Liver (tissue), 9 donors: ENCODE measurements around the gene HOXC13. TPM values are rescaled to one million over a fixed set of nuclear protein-coding genes. Genes with fewer than 3 reads are reported as not detected.

ENCODE experiments used
- DNase-seq: peaks from one replicate; pipeline ENCODE4 v3.0.0-alpha.2; 2017; ENCODE audit warnings: low spot score
- H3K27ac ChIP-seq, 2 donors: one replicate each; pipeline ENCODE4 v1.7.0; 2013; ENCODE audit warnings: inconsistent platforms in 2 of 2, low read length in 2 of 2, control low read depth in 1 of 2, low read depth in 1 of 2, mild to moderate bottlenecking in 1 of 2
- H3K27me3 ChIP-seq, 4 donors: one replicate each; pipeline versions ENCODE4 v1.6.1 to v1.7.0; 2013; ENCODE audit warnings: low read length in 3 of 4, inconsistent platforms in 1 of 4, mild to moderate bottlenecking in 1 of 4, moderate library complexity in 1 of 4; ENCODE audit not compliant: control insufficient read depth in 4 of 4, insufficient read depth in 4 of 4
- H3K36me3 ChIP-seq, 4 donors: one replicate each; pipeline versions ENCODE4 v1.6.1 to v1.7.0; 2013; ENCODE audit warnings: low read length in 3 of 4, mild to moderate bottlenecking in 3 of 4, low read depth in 1 of 4, moderate library complexity in 1 of 4; ENCODE audit not compliant: control insufficient read depth in 4 of 4, insufficient read depth in 3 of 4
- H3K4me1 ChIP-seq, 4 donors: one replicate each; pipeline versions ENCODE4 v1.6.1 to v1.7.0; 2013; ENCODE audit warnings: low read length in 3 of 4, mild to moderate bottlenecking in 3 of 4, moderate library complexity in 1 of 4; ENCODE audit not compliant: control insufficient read depth in 4 of 4, insufficient read depth in 4 of 4
- H3K4me3 ChIP-seq, 3 donors: one replicate each; pipeline versions ENCODE4 v1.6.1 to v1.7.0; 2013; ENCODE audit warnings: low read length in 3 of 3, control low read depth in 1 of 3, low read depth in 1 of 3, mild to moderate bottlenecking in 1 of 3
- H3K9ac ChIP-seq, 2 donors: one replicate each; pipeline ENCODE4 v1.7.0; 2013; ENCODE audit warnings: low read length in 2 of 2, mild to moderate bottlenecking in 2 of 2, moderate library complexity in 2 of 2, control low read depth in 1 of 2, low read depth in 1 of 2
- H3K9me3 ChIP-seq, 4 donors: one replicate each; pipeline versions ENCODE4 v1.6.1 to v1.7.0; 2013; ENCODE audit warnings: low read length in 3 of 4; ENCODE audit not compliant: control insufficient read depth in 4 of 4
- FOXA1 ChIP-seq: IDR thresholded peaks from 2 replicates; pipeline ENCODE4 v1.6.1; 2016; ENCODE audit warnings: antibody characterized with exemption
- FOXA2 ChIP-seq: IDR thresholded peaks from 2 replicates; pipeline ENCODE4 v1.6.1; 2016; ENCODE audit warnings: antibody characterized with exemption
- GABPA ChIP-seq, 2 donors: IDR thresholded peaks in 1 of 2; conservative IDR thresholded peaks in 1 of 2; 2 replicates each; pipeline ENCODE4 v1.6.1; 2016; ENCODE audit warnings: antibody characterized with exemption in 2 of 2, mild to moderate bottlenecking in 1 of 2, moderate library complexity in 1 of 2
- HNF4A ChIP-seq, 2 donors: conservative IDR thresholded peaks; 2 replicates each; pipeline ENCODE4 v1.6.1; 2016; ENCODE audit warnings: antibody characterized with exemption in 2 of 2, mild to moderate bottlenecking in 2 of 2
- HNF4G ChIP-seq: IDR thresholded peaks from 2 replicates; pipeline ENCODE4 v1.6.1; 2016; ENCODE audit warnings: antibody characterized with exemption
- JUND ChIP-seq, 2 donors: IDR thresholded peaks; 2 replicates each; pipeline ENCODE4 v1.6.1; 2016; ENCODE audit warnings: antibody characterized with exemption in 2 of 2
- RXRA ChIP-seq, 2 donors: IDR thresholded peaks; 2 replicates each; pipeline ENCODE4 v1.6.1; 2017 to 2018; ENCODE audit warnings: antibody characterized with exemption in 2 of 2, mild to moderate bottlenecking in 1 of 2
- SP1 ChIP-seq: IDR thresholded peaks from 2 replicates; pipeline ENCODE4 v1.6.1; 2018; ENCODE audit warnings: antibody characterized with exemption, mild to moderate bottlenecking
- WGBS: extraction: QIAGEN DNeasy Blood & Tissue Kit; methylation state at CpG from one replicate; pipeline ENCODE4 v1.1.7; 2013; 5-methylcytosine and 5-hydroxymethylcytosine counted together
- polyA plus RNA-seq, 2 donors: library from polyadenylated mRNA; stranded (reverse) in 1 of 2; unstranded in 1 of 2; fragments of 200-250 nt in 1 of 2; fragments of >200 nt in 1 of 2; fragmentation: Nextera tagmentation in 1 of 2; extraction: Ambion mirVana in 1 of 2; gene quantifications; one replicate each; pipeline versions ENCODE4 v1.2.1 to v1.2.3, GENCODE V29; 2013 to 2015
- total RNA-seq, 2 donors: library from RNA; depleted of rRNA; stranded (reverse); fragments of >200 nt; gene quantifications; one replicate each; pipeline ENCODE4 v1.2.3, GENCODE V29; 2014
- TF ChIP-seq, protein P1 (sequence below): IDR thresholded peaks from 2 replicates; pipeline ENCODE4 v1.6.1; 2016; ENCODE audit warnings: antibody characterized with exemption
- TF ChIP-seq, protein P2 (sequence below): IDR thresholded peaks from 2 replicates; pipeline ENCODE4 v1.6.1; 2016; ENCODE audit warnings: antibody characterized with exemption
- TF ChIP-seq, protein P3 (sequence below): fragments of 150-350 bp; IDR thresholded peaks from 2 replicates; pipeline ENCODE4 v1.5.1; 2017; ENCODE audit warnings: improper control_type of control experiment, low read depth, low read length; ENCODE audit not compliant: missing input control
- donor health status: healthy.
- donor health status: healthy.
- donor health status: healthy.
- donor health status: healthy.
- donor health status: healthy.

HOXC13 gene
- total and polyA plus RNA-seq, 4 donors = not detected

DNA sequence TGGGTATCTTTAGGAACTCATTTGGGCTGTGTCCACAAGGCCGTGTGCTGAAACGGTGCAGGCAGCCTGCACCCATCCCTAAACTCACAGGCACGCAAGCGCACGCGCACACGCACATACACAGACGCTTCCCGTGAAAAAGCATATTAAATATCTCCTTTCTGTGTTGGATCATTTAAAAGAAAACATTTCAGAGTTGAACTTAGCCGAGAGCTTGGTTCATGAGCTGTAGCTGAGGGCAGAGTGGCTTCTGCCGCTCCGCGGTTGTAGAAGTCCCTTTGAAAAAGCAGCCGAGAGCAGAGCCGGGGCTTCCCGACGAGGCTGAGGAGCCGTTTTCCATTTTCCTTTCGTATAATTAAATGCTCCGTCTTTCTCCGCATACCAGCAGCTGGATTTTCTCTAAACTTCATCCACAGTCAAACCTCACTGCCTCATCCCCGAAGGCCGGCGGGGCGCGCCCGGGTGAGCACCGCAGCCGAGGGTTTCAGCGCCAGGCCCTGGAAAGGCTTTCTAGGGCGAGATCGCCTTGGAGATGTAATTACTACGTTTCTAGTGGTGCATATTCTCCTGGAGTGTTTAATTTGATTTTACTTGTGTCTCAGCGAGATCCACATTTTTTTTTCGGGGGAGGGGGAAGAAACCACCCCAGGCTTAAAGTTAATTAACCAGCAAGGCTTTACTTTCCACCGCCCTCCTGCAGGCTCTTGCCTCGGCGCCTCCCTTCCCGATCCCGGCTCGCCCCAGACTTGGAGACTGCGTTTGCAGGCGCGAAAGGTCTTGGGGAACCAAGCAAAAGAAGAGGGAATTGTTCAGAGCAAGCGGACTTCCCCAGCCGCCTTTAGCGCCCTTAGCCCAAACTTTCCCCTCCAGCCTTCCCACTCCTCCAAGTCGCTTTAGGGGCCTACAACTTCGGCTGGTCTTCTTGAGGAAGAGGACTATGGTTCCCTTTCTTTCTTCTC is 3.0 kb upstream of the HOXC13 start:
- H3K9me3 ChIP-seq = peaks cover 0 to 3% (median 0%) of the 10 kb centered on the region in 4 donors
- H3K4me1 ChIP-seq = peaks cover 0 to 3% (median 0%) of the 10 kb centered on the region in 4 donors
- no peaks in the 10 kb centered on the region for H3K36me3 ChIP-seq
- no peak overlapping the region for H3K4me3 ChIP-seq
- 7% methylated on average over 49 of the region's 49 CpGs for WGBS
- no peak overlapping the region for H3K27ac ChIP-seq
- no peak for TF ChIP-seq FOXA2
- no peak for TF ChIP-seq RXRA (IDR thresholded peaks at IDR 0.05)
- no peak for TF ChIP-seq JUND (IDR thresholded peaks at IDR 0.05)
- TF ChIP-seq, protein P1, sequence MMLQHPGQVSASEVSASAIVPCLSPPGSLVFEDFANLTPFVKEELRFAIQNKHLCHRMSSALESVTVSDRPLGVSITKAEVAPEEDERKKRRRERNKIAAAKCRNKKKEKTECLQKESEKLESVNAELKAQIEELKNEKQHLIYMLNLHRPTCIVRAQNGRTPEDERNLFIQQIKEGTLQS = no peak
- TF ChIP-seq FOXA1 = no peak
- TF ChIP-seq HNF4A (conservative IDR thresholded peaks at IDR 0.05) = no peak
- TF ChIP-seq, protein P2, sequence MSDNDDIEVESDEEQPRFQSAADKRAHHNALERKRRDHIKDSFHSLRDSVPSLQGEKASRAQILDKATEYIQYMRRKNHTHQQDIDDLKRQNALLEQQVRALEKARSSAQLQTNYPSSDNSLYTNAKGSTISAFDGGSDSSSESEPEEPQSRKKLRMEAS = no peak
- TF ChIP-seq GABPA (IDR thresholded peaks at IDR 0.05 in 1 of 2, conservative IDR thresholded peaks at IDR 0.05 in 1 of 2) = no peak
- no peak for TF ChIP-seq HNF4G
- no peak overlapping the region for H3K9ac ChIP-seq
- H3K27me3 ChIP-seq = peaks cover 9 to 34% (median 24%) of the 10 kb centered on the region in 4 donors
- no peak for DNase-seq

DNA sequence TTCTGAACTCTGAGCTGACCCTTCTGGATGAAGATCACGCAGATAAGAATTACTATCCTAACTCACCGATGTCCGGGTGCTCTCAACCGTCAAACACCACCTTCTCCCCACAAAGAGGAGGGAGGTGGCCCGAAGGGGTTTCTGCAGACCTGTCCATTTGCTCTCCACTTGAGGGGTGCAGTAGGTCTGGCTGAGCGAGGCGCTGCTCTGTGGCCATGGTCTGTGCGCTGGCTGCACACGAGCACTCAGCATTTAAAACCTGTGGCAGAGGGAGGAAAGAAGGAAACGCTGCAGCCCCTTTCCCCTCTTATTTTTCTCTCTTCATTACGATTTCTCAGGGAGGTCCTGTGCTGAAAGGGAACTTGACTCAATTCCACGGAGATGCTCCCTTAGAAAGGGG is 1.5 kb upstream of the HOXC13 start:
- no peak overlapping the region for H3K4me3 ChIP-seq
- H3K27me3 ChIP-seq = peaks cover 6 to 31% (median 21%) of the 10 kb centered on the region in 4 donors
- no peak overlapping the region for H3K9ac ChIP-seq
- H3K4me1 ChIP-seq = peaks cover 0 to 3% (median 0%) of the 10 kb centered on the region in 4 donors
- DNase-seq = no peak
- no peaks in the 10 kb centered on the region for H3K36me3 ChIP-seq
- no peak overlapping the region for H3K27ac ChIP-seq
- 16% methylated on average over 12 of the region's 12 CpGs for WGBS
- H3K9me3 ChIP-seq = peaks cover 0 to 3% (median 0%) of the 10 kb centered on the region in 4 donors
- TF ChIP-seq RXRA (IDR thresholded peaks at IDR 0.05) (no peak), SP1 (no peak), HNF4G (no peak), FOXA2 (no peak)
- TF ChIP-seq, protein P3, sequence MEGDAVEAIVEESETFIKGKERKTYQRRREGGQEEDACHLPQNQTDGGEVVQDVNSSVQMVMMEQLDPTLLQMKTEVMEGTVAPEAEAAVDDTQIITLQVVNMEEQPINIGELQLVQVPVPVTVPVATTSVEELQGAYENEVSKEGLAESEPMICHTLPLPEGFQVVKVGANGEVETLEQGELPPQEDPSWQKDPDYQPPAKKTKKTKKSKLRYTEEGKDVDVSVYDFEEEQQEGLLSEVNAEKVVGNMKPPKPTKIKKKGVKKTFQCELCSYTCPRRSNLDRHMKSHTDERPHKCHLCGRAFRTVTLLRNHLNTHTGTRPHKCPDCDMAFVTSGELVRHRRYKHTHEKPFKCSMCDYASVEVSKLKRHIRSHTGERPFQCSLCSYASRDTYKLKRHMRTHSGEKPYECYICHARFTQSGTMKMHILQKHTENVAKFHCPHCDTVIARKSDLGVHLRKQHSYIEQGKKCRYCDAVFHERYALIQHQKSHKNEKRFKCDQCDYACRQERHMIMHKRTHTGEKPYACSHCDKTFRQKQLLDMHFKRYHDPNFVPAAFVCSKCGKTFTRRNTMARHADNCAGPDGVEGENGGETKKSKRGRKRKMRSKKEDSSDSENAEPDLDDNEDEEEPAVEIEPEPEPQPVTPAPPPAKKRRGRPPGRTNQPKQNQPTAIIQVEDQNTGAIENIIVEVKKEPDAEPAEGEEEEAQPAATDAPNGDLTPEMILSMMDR = no peak
- TF ChIP-seq, protein P1 = no peak

DNA sequence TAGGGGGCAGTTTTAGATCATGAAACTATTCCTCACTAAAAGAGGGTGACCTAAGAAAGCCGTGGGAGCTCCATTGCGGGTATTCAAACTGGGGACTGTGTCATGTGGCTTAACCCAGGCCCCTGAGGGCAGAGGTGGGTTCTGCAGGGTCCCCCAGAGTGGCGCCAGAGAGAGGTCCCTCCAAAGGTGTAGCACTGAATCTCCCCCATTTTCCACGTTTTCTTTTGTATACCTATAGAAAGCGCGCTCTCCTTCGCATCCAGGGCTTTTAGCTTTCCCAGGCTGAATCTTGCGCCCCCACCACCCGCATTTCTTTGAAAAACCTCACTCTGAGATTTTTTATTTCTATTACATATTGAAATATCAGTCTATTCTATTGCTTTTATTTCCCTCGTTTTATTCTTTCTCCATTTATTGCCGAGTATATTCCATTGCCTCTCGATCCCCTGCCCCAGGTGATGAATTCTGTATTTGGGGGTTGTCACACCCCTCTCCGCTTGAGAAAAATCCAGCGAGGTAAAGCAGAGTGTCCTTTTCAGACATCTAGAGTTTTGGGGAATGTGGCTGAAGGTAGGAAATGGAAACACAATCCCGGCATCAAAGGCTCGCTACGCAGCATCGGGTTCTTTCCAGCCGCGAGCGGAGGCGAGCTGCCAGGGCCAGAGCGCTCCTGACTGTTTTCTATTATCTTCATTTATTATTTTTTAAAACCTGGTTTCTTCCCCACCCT is 870 bp upstream of the HOXC13 start:
- H3K9me3 ChIP-seq = peaks cover 0 to 3% (median 0%) of the 10 kb centered on the region in 4 donors
- H3K27me3 ChIP-seq = peaks cover 2 to 30% (median 20%) of the 10 kb centered on the region in 4 donors
- DNase-seq = no peak
- H3K36me3 ChIP-seq = no peaks in the 10 kb centered on the region
- peaks cover 0 to 3% (median 0%) of the 10 kb centered on the region in 4 donors for H3K4me1 ChIP-seq
- WGBS = 21% methylated on average over 23 of the region's 23 CpGs
- H3K9ac ChIP-seq = no peak overlapping the region
- H3K4me3 ChIP-seq = no peak overlapping the region
- TF ChIP-seq RXRA (IDR thresholded peaks at IDR 0.05) (no peak), FOXA1 (no peak)
- no peak overlapping the region for H3K27ac ChIP-seq
